ENCODE results near the gene PRUNE1.

The PRUNE1 gene

DNA sequence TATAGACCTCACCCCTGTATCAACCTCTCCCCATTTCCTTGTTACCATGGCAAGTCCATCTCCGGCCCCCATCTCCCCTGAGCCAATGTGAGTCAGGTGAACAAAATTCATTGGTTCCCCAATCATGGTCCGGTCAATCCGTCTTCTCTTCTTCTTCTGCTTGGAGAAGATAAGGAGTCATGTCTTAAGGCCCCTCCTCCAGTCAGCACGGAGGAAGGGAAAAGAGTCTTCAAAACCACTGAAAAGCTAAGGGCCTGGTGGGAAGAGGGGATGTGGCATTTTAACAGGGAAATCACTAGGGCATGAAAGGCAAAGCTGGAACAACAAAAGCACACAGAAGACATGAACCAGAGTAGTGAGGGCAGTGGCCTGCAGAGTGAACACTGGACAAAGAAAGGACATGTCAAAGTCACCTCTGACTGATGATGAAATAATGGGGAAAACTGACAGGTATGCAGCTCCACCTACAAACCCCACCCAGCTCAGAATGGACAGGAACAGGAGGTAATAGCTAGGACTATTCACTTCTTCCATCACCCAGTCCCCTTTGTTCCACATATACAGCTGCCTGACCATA, 46.8 kb downstream of the PRUNE1 start:
- no peak for DNase-seq

DNA sequence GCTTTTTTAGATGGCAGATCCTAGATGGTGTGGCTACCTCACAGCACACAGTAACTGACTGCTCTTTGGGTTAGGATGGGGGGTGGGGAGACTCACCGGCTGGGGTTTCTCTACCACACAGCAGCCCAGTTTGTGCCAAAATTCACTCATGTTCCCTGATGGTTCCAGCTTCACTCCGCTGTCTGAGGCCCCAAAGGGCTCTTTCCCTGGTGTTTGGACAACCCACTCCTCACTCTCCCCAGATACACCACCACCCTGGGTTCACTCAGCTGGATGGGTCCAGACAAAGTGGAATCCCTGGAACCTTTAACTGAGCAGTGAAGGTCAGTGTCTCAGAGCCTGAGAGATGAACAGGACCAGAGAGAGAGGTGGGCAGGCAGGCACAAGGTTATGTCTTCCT, 47.3 kb downstream of the PRUNE1 start:
- no peak for DNase-seq

GRCh38 chr1:151056149-151056548, 47.9 kb downstream of the PRUNE1 start:
- DNase-seq, result no peak

DNA sequence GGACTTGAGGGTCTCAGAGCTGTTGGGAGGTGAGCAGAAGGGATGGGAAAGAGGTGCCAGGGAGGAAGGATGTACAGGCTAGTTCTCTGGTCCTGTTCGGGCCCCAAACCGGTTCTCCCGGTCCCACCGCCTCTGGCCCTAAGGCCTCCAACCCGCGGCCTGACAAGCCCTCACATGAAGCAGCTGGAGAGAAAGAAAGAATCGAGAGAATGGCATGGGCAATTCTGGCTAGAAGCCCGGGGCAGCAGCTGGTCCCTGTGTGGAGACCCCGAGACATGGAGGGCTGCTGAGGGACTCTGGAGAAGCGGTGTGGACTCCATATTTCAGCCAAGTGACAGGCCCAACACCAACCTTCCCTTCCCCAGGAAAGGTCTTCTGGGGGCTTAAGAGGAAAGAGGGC, 50.4 kb downstream of the PRUNE1 start:
- peak; percentile 88 for DNase-seq

GRCh38 chr1:151059109-151060006, 51.1 kb downstream of the PRUNE1 start, which contains the start of gene CDC42SE1:
Gene CDC42SE1 (minus strand): TSS chr1:151059622. CDS start chr1:151055730, 3,892 bp downstream.
- peak; percentile 97 for DNase-seq

DNA sequence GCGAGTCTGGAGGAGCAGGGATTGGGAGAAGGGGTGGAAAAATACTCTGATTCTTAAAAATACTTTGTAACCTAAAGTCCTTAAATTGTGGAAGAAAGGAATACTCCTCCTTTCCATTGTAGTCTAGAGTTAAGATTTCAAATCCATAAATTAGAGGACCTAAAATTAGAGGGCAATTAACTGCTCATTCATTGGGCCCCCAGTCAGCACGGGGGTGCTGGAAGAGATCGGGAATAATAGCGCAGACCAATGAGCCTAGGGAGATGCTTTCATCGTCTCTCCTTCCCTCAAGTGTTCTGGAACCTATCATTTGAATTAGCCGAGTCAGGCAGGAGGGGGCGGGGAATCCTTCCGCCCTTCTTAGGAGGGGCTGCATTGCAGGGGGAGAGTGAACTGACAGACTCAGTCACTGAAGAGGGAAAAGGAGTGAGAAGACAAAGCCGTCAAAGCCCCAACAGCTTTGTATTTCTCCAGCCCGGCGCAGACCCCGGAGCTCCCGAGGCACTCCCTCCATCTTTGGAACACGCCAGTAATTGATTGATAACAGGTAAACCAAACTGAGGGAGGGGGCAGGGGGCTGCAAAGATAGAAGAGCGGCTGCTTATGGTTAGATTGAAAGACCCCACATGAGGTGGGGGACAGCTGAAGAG, 51.9 kb downstream of the PRUNE1 start, which contains the start of gene MLLT11:
MLLT11 (plus strand) TSS at position 391 of the 650 bp plus-strand sequence. CDS start 6,828 bp downstream, outside the sequence.
- peak; percentile 95 for DNase-seq

DNA sequence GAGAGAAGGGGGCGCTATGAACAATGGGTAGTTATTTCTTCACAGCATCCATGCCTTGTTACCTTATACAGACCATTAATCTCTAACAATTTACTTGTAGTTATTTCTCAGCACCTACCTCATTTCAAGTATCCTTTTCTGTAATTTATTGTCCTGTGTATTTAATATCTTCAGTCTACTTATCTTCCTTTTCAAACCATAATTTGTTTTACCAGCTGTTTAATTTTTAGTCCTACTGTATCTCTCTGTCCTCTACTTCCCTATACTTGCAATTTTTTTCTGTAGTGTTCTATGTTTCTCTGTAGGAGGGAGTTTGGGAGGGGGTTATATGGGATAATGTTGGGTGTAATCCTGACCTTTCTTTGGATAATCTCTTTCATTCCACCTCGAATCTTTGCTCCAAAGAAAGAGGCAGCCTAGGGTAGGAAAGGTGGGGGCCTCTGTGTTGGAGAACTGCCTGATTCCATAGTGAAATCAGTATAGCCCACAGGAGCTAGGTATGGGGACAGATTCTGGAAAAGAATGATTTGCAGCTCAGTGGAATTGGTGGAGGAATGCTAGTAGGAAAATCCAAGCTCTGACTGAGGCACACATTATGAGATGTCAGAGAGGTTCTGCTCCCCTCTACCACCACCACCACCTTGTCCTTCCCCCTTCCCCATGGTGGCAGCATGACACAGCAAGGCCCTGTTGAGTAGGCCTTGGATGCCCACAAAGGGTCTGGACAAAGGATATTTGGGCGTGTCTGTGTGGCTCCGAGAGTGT, 52.6 kb downstream of the PRUNE1 start:
- peak; percentile 79 for DNase-seq

- no peak for DNase-seq
Observed at GRCh38 chr1:151061704-151062103, 53.5 kb downstream of the PRUNE1 start.

DNA sequence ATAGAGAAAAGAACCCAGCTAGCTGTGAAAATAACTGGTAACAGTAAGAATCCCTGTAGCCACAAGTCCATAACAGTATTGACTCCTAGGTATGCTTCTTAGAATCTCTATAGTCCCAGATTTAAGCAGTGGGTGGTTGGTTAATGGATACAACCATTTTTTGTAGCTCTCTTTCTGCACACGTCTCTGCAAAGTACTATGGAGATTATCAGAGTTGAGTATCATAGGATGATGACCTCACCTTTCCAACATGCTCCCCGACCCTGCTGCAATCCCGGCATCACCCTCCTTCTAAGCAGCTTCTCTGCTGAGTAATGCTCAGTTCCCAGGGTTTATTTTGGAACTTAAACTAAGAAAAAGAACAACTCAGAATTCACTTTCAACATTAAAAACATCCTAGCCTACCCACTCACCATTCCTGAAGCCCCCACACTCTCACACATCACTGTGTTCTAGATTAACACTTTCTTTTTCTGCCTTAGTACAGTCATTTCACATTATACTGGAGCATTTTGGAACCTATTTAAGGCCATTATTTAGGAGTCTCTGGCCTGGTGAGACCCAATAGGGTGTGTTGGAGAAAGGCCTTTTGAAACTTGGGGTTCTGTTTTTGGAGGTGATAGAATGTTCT, 54.6 kb downstream of the PRUNE1 start:
- no peak for DNase-seq

DNA sequence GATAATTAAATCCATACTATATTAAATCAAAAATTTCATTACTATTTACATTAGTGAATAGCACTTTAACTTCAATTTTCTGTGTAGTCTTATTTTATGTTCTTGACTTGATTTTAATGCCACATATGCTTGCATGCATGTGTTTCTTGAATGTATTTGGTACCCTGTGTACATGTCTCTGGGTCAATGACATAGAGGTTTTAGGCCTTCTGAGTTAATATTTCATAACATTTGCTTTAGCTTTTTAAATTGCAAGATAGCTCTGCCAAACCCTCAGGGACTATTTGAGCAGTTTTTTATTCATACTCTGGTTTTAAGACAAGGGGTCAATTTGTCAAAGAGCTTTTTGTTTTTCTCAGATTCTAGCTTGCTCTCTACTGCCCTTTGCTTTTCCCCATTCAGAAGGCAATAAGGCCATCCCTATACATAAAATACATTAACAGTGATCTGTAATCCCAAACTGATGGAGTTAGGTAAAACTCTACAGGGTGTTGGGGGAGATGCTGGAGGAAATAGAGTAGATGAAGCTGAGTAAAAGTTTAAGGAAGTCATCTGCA, 56.9 kb downstream of the PRUNE1 start:
- DNase-seq, result no peak

- DNase-seq, result no peak
Observed at GRCh38 chr1:151067185-151067584, 58.9 kb downstream of the PRUNE1 start.

DNA sequence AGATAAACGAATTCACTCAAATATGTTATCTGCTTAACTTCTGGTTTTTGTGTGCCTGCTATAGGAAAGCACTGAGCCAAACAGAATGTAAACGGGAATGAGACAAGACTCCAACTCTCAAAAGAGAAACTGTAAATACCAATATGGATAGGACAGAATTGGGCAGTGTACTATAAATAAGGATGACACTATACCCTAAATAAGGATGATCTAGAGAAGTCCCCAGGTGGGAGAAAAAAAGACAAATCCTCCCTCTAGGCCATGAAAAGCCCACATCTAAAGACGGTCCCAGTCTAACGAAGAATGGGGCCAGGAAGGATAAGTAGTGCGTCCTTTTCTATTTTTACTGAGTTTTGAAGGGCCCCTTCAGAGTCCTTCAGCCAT, 60.8 kb downstream of the PRUNE1 start:
- no peak for DNase-seq

DNA sequence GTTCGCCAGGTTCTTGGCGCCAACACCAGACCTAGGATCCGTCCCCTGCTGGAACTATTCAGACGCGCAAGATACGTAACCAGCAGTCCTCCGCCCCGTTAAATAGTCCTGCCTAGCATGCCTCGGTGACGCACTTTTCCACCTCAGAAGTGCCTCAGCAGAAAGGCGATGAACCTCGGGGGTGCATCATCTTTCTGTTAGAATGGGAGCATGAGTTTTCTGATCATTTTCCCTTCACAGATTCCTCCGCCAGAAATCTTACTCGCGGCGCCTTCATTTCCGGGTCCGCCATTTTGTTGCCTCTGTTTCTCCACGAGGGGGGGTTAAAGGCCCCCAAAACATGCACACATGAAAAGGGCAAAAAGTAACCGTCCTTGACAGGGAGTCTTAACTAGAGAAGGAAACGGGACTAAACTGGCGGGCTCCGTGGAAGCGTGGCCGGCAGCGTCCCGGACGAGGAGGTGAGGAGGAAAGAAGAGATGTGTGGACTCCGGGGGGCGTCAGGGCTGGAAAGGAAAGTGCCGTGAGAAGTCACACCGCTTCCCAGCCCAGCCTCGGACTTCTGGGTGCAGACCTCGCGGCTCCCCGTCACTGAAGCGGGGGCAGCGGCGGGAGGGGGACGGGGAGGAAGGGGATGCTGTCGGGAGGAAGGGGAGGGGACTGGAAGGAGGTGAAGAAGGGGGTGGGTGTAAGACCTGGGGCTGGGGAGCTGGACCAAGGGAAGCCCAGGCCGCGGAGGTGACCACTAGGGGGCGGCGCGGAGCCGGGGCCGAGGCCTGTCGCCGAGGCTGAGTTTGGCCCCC, 62.4 kb downstream of the PRUNE1 start, which contains the start of gene GABPB2:
GABPB2 (plus strand) TSS at position 288 of the 803 bp plus-strand sequence. CDS start 17,429 bp downstream, outside the sequence.
- peak; percentile 98 for DNase-seq

DNA sequence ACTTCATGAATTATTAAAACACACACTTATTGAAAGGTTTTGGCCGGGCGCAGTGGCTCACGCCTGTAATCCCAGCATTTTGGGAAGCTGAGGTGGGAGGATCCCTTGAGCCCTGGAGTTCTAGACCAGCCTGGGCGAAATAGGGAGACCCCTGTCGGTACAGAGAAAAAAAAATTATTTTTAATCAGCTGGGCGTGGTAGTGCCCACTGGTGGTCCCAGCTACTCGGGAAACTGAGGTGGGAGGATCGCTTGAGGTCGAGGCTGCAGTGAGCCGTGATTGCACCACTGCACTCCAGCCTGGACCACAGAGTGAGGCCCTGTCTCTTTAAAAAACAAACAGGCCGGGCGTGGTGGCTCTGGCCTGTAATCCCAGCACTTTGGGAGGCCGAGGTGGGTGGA, 64.0 kb downstream of the PRUNE1 start:
- no peak for DNase-seq
